GM10248 (cell line): ENCODE measurements around the gene ACBD6.

Experiments used
- CTCF ChIA-PET: fragments of 300-600 bp; sonication (Branson Sonifier 250); formaldehyde crosslinking; extraction: SDS; loops from one replicate; lab custom pipeline; 2021; ENCODE audit warnings: antibody characterized with exemption; lab: Yijun Ruan, JAX
- POLR2A ChIA-PET: fragments of 350-650 bp; sonication (Branson Sonifier 250); formaldehyde crosslinking; extraction: SDS; loops from one replicate; lab custom pipeline; 2020; ENCODE audit warnings: antibody characterized with exemption; lab: Yijun Ruan, JAX
- DNase-seq: peaks from one replicate; pipeline ENCODE4 v3.0.0; 2012; ENCODE audit errors: extremely low spot score
- TF ChIP-seq, protein P1 (sequence below): IDR thresholded peaks from 2 replicates; pipeline ENCODE4 v1.5.1; 2012; ENCODE audit warnings: mild to moderate bottlenecking, low read depth; ENCODE audit errors: extremely low read depth, missing control alignments, control extremely low read depth

ACBD6 gene

DNA sequence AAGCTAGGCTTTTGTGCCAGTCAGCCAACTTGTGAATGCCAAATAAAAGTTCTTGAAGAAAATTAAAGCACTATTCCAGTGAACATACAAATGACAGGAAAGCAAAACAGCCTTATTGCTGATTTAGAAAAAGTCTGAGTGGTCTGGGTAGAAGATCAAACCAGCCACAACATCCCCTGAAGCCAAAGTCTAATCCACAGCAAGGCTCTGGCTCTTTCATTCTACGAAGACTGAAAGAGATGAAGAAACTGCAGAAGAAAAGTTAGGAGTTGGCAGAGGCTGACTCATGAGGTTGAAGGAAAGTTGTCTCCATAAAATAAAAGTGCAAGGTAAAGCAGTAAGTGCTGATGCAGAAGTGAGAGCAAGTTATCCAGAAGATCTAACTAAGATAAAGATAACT lies 206.4 kb downstream of the ACBD6 start:
- no peak for DNase-seq
- TF ChIP-seq, protein P1, sequence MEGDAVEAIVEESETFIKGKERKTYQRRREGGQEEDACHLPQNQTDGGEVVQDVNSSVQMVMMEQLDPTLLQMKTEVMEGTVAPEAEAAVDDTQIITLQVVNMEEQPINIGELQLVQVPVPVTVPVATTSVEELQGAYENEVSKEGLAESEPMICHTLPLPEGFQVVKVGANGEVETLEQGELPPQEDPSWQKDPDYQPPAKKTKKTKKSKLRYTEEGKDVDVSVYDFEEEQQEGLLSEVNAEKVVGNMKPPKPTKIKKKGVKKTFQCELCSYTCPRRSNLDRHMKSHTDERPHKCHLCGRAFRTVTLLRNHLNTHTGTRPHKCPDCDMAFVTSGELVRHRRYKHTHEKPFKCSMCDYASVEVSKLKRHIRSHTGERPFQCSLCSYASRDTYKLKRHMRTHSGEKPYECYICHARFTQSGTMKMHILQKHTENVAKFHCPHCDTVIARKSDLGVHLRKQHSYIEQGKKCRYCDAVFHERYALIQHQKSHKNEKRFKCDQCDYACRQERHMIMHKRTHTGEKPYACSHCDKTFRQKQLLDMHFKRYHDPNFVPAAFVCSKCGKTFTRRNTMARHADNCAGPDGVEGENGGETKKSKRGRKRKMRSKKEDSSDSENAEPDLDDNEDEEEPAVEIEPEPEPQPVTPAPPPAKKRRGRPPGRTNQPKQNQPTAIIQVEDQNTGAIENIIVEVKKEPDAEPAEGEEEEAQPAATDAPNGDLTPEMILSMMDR, result no peak
- CTCF ChIA-PET, result no interaction called here
- POLR2A ChIA-PET, result no interaction called here

DNA sequence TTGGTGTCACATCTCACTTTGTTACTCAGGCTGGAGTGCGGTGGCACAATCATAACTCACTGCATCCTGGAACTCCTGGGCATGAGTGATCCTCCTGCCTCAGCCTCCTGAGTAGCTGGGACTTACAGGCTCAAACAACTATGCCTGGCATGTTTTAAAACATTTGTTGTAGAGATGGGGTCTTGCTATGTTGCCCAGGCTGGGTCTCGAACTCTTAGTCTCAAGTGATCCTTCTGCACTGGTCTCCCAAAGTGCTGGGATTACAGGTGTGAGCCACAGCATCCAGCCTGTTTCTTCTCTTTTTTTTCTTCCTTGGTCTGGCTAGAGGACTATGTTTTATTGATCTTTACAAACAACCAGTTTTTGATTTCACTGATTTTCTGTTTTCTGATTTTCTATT lies 207.7 kb downstream of the ACBD6 start:
- POLR2A ChIA-PET, result no interaction called here
- DNase-seq, result no peak
- CTCF ChIA-PET, result no interaction called here
- TF ChIP-seq, protein P1, result no peak

DNA sequence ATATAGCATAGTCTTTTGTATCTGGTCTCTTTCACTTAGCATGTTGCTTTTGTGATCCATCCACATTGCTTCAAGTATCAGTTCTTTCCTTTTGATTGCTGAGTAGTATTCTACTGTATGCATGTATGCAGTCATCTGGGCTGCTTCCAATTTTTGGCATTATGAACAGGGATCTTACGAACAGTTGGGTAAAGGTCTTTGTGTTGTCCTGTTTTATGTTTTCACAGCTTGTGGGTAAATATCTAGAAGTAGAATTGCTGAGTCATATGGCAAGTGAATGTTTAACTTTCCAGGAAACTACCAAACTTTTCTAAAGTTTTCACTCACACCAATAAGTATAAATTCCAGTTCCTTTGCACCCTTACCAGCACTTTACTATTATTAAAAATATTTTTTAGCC lies 211.4 kb downstream of the ACBD6 start:
- DNase-seq, result no peak
- CTCF ChIA-PET, result interaction anchor here (1.6 to 1.7 kb wide), 2 partner anchors 12 to 39 kb away, joined by 3 to 5 read pairs; no protein-coding TSS in a partner anchor
- TF ChIP-seq, protein P1, result no peak
- POLR2A ChIA-PET, result no interaction called here

DNA sequence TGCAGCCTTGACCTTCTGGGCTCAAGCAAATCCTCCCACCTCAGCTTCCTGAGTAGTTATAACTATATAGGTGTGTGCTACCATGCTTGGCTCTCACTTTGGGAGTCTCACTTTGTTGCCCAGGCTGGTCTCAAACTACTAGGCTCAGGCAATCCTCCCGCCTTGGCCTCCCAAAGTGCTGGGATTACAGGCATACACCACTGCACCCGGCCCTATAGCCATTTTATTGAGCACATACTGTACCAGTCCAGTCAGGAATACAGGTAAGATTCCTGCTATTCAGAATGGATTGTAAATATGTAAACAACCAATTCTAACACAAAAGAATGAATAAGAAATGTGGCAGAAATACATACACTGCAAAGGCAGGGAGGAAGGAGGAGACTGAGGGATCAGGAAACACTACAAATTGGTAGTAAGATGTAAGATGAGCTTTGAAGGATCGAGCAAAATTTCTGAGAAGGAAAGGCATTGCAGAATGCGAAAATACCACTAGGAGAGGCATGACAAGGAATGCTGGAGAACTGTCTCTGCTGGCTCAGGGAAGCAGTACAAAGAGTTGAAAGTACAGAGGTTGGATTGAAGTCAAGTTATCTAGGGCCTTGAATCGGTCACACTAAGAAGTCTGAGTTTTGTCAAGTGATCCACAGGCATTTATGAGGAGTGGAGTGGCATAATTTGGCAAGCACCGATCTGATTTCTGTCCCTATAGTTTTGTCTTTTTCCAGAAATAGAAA lies 211.9 kb downstream of the ACBD6 start:
- POLR2A ChIA-PET, result no interaction called here
- CTCF ChIA-PET, result interaction anchor here (1.6 to 1.7 kb wide), 2 partner anchors 12 to 38 kb away, joined by 3 to 5 read pairs; no protein-coding TSS in a partner anchor
- TF ChIP-seq, protein P1, result no peak
- DNase-seq, result no peak

DNA sequence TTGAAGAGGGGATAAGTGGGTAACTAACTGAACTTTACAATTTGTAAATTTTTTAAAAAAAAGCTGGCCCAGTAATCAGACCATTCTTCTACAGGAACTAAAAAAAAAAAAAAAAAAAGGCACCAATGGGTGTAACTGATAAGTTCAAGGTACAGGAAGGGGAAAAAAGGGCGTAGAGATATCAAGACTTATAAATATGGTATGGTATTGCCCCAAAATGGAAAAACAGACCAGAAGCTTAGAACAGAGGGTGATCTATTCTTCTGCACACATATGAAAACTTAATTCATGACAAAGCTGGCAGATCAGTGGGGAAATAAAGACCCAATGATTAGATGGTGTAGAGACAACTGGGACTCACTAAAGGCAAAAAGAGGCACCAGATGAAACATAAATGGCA lies 213.4 kb downstream of the ACBD6 start:
- POLR2A ChIA-PET, result no interaction called here
- CTCF ChIA-PET, result no interaction called here
- TF ChIP-seq, protein P1, result no peak
- DNase-seq, result no peak

DNA sequence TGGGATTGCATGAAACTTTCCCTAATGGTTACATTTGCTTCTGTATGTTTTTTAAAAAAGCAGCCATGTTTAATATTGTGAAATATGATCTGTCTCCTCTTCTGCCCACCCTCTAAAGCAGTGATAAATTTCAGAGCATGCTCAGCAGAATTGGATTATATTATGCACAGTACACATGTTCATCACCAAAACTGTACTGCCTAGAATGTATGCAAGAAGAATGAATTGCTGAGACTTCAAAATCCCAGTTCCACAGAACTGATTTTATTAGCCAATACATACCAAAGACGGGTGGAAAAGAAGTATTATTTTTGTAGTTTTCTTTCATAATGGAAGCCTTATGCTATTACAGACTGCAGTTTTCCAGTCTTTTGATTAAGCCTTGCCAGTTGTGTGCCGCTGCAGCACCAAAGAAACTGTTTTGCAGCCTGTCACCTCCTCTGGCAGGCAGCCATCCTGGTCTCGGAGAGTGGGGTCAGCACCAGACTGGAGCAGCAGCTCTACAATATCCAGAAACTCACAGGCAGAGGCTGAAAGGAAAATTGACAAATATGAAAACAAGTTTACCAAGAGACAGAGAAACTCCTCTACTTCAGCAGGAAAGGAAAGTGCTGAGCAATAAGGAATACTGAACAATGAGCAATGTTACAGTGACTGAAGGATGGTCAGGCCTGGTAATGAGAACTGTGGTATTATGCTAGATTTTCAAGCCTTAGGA lies 214.2 kb downstream of the ACBD6 start:
- TF ChIP-seq, protein P1, result no peak
- ChIA-PET CTCF (no interaction called here), POLR2A (no interaction called here)
- DNase-seq, result no peak
